Common myeloid progenitor, CD34-positive (primary cell): ENCODE measurements around the gene ORC1.

Source experiments
- CTCF ChIA-PET: fragments of 350-600 bp; sonication (Branson Sonifier 250); formaldehyde crosslinking; loops from one replicate; lab custom pipeline; 2021; ENCODE audit warnings: antibody characterized with exemption; lab: Charles Lee
- POLR2A ChIA-PET: fragments of 350-600 bp; sonication (Branson Sonifier 250); formaldehyde crosslinking; loops from one replicate; lab custom pipeline; 2021; ENCODE audit warnings: antibody characterized with exemption; lab: Charles Lee
- DNase-seq, 3 donors: peaks; one replicate each; pipeline versions ENCODE4 v3.0.0 to v3.0.0-alpha.2; 2013
- H3K27ac ChIP-seq, 2 experiments: 1 replicate in 1 of 2; 2 replicates in 1 of 2; pipeline ENCODE4 v1.7.0; 2013; ENCODE audit warnings: inconsistent platforms in 2 of 2, low read length in 2 of 2, mild to moderate bottlenecking in 2 of 2, low read depth in 1 of 2, moderate library complexity in 1 of 2; ENCODE audit not compliant: severe bottlenecking in 2 of 2, insufficient read depth in 1 of 2, poor library complexity in 1 of 2
- H3K27me3 ChIP-seq, 5 experiments: replicated peaks in 2 of 5; 1 replicate in 3 of 5; 2 replicates in 2 of 5; pipeline versions ENCODE4 v1.6.1 to v1.7.0; 2013; ENCODE audit warnings: low read length in 4 of 5, mild to moderate bottlenecking in 2 of 5, moderate library complexity in 2 of 5, inconsistent platforms in 1 of 5; ENCODE audit not compliant: insufficient read depth in 5 of 5, control insufficient read depth in 4 of 5
- H3K36me3 ChIP-seq, 4 experiments: 1 replicate in 2 of 4; 2 replicates in 2 of 4; pipeline versions ENCODE4 v1.6.1 to v1.7.0; 2013; ENCODE audit warnings: low read length in 3 of 4, control low read depth in 1 of 4, mild to moderate bottlenecking in 1 of 4; ENCODE audit not compliant: control insufficient read depth in 4 of 4, insufficient read depth in 4 of 4
- H3K4me1 ChIP-seq, 4 experiments: 1 replicate in 3 of 4; 2 replicates in 1 of 4; pipeline versions ENCODE4 v1.6.1 to v1.7.1; 2013; ENCODE audit warnings: low read length in 3 of 4, mild to moderate bottlenecking in 3 of 4, control low read depth in 1 of 4, inconsistent platforms in 1 of 4, moderate library complexity in 1 of 4; ENCODE audit not compliant: control insufficient read depth in 4 of 4, insufficient read depth in 4 of 4; ENCODE audit errors: control extremely low read depth in 1 of 4
- H3K4me3 ChIP-seq, 7 experiments: 1 replicate in 4 of 7; 2 replicates in 3 of 7; pipeline versions ENCODE4 v1.5.1 to v1.7.0; 2013; ENCODE audit warnings: mild to moderate bottlenecking in 7 of 7, low read length in 6 of 7, moderate library complexity in 6 of 7, inconsistent platforms in 2 of 7, low read depth in 2 of 7, control low read depth in 1 of 7; ENCODE audit not compliant: insufficient read depth in 4 of 7, control insufficient read depth in 1 of 7; ENCODE audit errors: extremely low read depth in 1 of 7
- H3K9me3 ChIP-seq, 5 experiments: 1 replicate in 4 of 5; 2 replicates in 1 of 5; pipeline versions ENCODE4 v1.6.1 to v1.7.1; 2013; ENCODE audit warnings: low read length in 4 of 5, mild to moderate bottlenecking in 2 of 5, inconsistent platforms in 1 of 5, low read depth in 1 of 5, moderate library complexity in 1 of 5; ENCODE audit not compliant: control insufficient read depth in 4 of 5, insufficient read depth in 2 of 5; ENCODE audit errors: control extremely low read depth in 1 of 5
- WGBS: methylation state at CpG from one replicate; pipeline ENCODE4 v1.1.5; 2013; ENCODE audit not compliant: insufficient coverage; 5-methylcytosine and 5-hydroxymethylcytosine counted together

Gene ORC1

DNA sequence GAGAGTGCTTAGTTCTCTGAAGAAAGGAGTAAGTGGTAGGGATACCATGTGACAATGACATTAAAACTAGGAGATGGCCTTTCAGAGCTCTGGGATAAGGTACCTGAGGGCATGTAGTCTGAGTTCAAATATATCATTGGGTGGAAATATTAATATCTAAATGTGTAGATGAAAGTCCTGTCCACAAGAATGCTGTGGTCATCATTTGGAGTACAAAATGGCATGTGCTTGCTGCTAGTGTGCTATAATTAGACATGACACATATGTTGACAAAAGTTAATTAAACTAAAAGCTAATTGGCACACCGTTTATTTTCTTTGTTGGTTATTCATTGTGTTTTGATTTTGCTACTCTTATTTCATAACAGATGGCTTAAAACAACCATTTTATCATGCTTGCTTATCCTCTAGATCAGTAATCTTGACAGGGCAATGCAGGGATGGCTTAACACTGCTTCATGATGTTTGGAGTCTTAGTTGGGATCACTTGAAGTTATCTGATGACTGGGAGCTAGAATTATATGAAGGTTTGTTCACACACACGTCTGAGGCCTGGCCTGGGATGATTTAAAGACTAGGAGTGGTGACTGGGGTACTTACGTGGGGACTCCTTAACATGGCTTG, 69.2 kb downstream of the ORC1 start:
- DNase-seq: no peak
- Histone ChIP-seq H3K36me3 (peaks cover 0 to 6% (median 1%) of the 10 kb centered on the region in 4 experiments), H3K4me3 (no peak overlapping the region), H3K9me3 (no peaks in the 10 kb centered on the region), H3K27me3 (no peaks in the 10 kb centered on the region), H3K4me1 (peaks cover 0 to 5% (median 0%) of the 10 kb centered on the region in 4 experiments), H3K27ac (no peak overlapping the region)
- ChIA-PET POLR2A (no interaction called here), CTCF (interaction anchor here (0.5 to 0.6 kb wide), 2 partner anchors 130 to 1783 kb away, joined by 3 read pairs; no protein-coding TSS in a partner anchor)
- WGBS: 96% methylated on average over 2 of the region's 3 CpGs

- DNase-seq: no peak
- H3K36me3 ChIP-seq: peaks cover 0 to 5% (median 1%) of the 10 kb centered on the region in 4 experiments
- no CpG with 5 or more reads among the region's 1 CpG for WGBS
- ChIA-PET POLR2A (no interaction called here), CTCF (interaction anchor here (0.6 kb wide), 2 partner anchors 16 to 18 kb away, joined by 3 read pairs; no protein-coding TSS in a partner anchor)
- H3K4me3 ChIP-seq: no peak overlapping the region
- peaks cover 0 to 8% (median 0%) of the 10 kb centered on the region in 4 experiments for H3K4me1 ChIP-seq
- H3K27me3 ChIP-seq: no peaks in the 10 kb centered on the region
- no peak overlapping the region for H3K27ac ChIP-seq
- no peaks in the 10 kb centered on the region for H3K9me3 ChIP-seq
Observed at GRCh38 chr1:52332411-52332810, 71.8 kb downstream of the ORC1 start.

GRCh38 chr1:52328615-52329014, 75.6 kb downstream of the ORC1 start:
- ChIA-PET POLR2A (no interaction called here), CTCF (no interaction called here)
- no CpG with 5 or more reads among the region's 1 CpG for WGBS
- DNase-seq: no peak
- H3K36me3 ChIP-seq: no peaks in the 10 kb centered on the region
- H3K4me3 ChIP-seq: no peak overlapping the region
- H3K27me3 ChIP-seq: no peaks in the 10 kb centered on the region
- no peaks in the 10 kb centered on the region for H3K9me3 ChIP-seq
- peaks cover 0 to 8% (median 0%) of the 10 kb centered on the region in 4 experiments for H3K4me1 ChIP-seq
- no peak overlapping the region for H3K27ac ChIP-seq

DNA sequence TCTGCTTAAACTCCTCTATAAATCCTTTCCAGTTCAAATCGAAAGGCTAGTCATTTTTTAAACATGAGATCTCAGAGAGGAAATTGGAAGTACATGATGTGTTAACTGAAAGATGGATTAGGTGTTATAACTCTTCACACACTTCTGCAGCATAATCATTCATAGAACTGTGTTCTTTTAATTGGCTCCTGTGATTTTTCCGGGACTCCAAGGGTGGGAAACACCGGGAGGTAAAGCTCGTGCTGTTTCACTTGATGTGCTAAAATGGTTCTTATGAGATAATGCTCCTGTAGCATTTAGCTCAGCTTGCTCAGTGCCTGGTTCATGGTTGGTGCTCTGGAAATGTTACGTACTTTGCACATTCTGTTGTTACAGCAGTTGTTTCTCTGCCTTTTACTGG, 78.4 kb downstream of the ORC1 start:
- H3K4me1 ChIP-seq: peaks cover 0 to 8% (median 0%) of the 10 kb centered on the region in 4 experiments
- H3K9me3 ChIP-seq: no peaks in the 10 kb centered on the region
- 100% methylated on average over 3 of the region's 5 CpGs for WGBS
- DNase-seq: no peak
- H3K4me3 ChIP-seq: no peak overlapping the region
- no peak overlapping the region for H3K27ac ChIP-seq
- CTCF ChIA-PET: interaction anchor here (1.1 kb wide), 1 partner anchor 23 kb away, joined by 3 read pairs; no protein-coding TSS in a partner anchor
- H3K36me3 ChIP-seq: no peaks in the 10 kb centered on the region
- POLR2A ChIA-PET: no interaction called here
- H3K27me3 ChIP-seq: no peaks in the 10 kb centered on the region

- Histone ChIP-seq H3K36me3 (no peaks in the 10 kb centered on the region), H3K4me3 (no peak overlapping the region), H3K27me3 (no peaks in the 10 kb centered on the region), H3K27ac (no peak overlapping the region), H3K9me3 (no peaks in the 10 kb centered on the region), H3K4me1 (no peaks in the 10 kb centered on the region)
- ChIA-PET POLR2A (no interaction called here), CTCF (no interaction called here)
- no peak for DNase-seq
- 100% methylated on average over 2 of the region's 8 CpGs for WGBS
Observed at GRCh38 chr1:52323731-52324130, 80.5 kb downstream of the ORC1 start.
